ENCODE results near the gene WRNIP1. TPM values are rescaled to one million over a fixed set of nuclear protein-coding genes. Genes with fewer than 3 reads are reported as not detected.

The WRNIP1 gene
- total RNA-seq, 1 experiment from 2014 or later, result 36.3 TPM

GRCh38 chr6:2809015-2809414 lies 43.8 kb downstream of the WRNIP1 start (continued):
- TF ChIP-seq MAX (CRISPR knock-in tag; IDR thresholded peaks at IDR 0.05), result no peak

GRCh38 chr6:2810092-2810671 lies 45.0 kb downstream of the WRNIP1 start:
- Mint-ChIP-seq H3K9me3 (peaks cover under 1% of the 10 kb centered on the region; the same call in 1 of the 2 replicates), H3K36me3 (no peaks in the 10 kb centered on the region), H3K4me1 (no peaks in the 10 kb centered on the region), H3K27me3 (ENCODE audit: low read depth) (no peaks in the 10 kb centered on the region), H3K4me3 (no peak overlapping the region), H3K27ac (no peak overlapping the region)
- TF ChIP-seq ESRRA (CRISPR knock-in tag; IDR thresholded peaks at IDR 0.05; ENCODE audit: borderline replicate concordance), result no peak
- no peak for TF ChIP-seq SP1 (CRISPR knock-in tag; conservative IDR thresholded peaks at IDR 0.05)
- no peak for TF ChIP-seq ATF6 (CRISPR knock-in tag; IDR thresholded peaks at IDR 0.05)
- TF ChIP-seq TEAD4 (CRISPR knock-in tag; IDR thresholded peaks at IDR 0.05), result no peak
- no peak for TF ChIP-seq FOXJ3 (CRISPR knock-in tag; IDR thresholded peaks at IDR 0.05; ENCODE audit: borderline replicate concordance)
- no peak for TF ChIP-seq ATF2 (CRISPR knock-in tag; IDR thresholded peaks at IDR 0.05; ENCODE audit: borderline replicate concordance, low read depth)
- TF ChIP-seq NR3C1 (CRISPR knock-in tag; conservative IDR thresholded peaks at IDR 0.05; ENCODE audit: low read depth), result no peak
- TF ChIP-seq ZNF232 (CRISPR knock-in tag; IDR thresholded peaks at IDR 0.05), result no peak
- TF ChIP-seq SMAD4 (CRISPR knock-in tag; IDR thresholded peaks at IDR 0.05), result no peak
- no peak for TF ChIP-seq SOX15 (CRISPR knock-in tag; IDR thresholded peaks at IDR 0.05)
- no peak for TF ChIP-seq ZSCAN18 (CRISPR knock-in tag; IDR thresholded peaks at IDR 0.05)
- no peak for TF ChIP-seq TCF7 (CRISPR knock-in tag; IDR thresholded peaks at IDR 0.05; ENCODE audit: low read depth)
- no peak for ATAC-seq
- ChIA-PET POLR2A (no interaction called here), CTCF (no interaction called here)
- no peak for DNase-seq (ENCODE audit: low spot score)

GRCh38 chr6:2812695-2813094 lies 47.5 kb downstream of the WRNIP1 start:
- Mint-ChIP-seq H3K4me1 (no peaks in the 10 kb centered on the region), H3K27me3 (ENCODE audit: low read depth) (no peaks in the 10 kb centered on the region), H3K9me3 (peaks cover 23% of the 10 kb centered on the region), H3K27ac (no peak overlapping the region), H3K36me3 (peaks cover 14% of the 10 kb centered on the region), H3K4me3 (no peak overlapping the region)
- CTCF ChIA-PET, result no interaction called here
- TF ChIP-seq HMGA2 (CRISPR knock-in tag; IDR thresholded peaks at IDR 0.05) (no peak), CTCF (IDR thresholded peaks at IDR 0.05) (no peak), MXD4 (CRISPR knock-in tag; IDR thresholded peaks at IDR 0.05; ENCODE audit: borderline replicate concordance) (no peak), JAZF1 (CRISPR knock-in tag; IDR thresholded peaks at IDR 0.05) (no peak), IRF2 (CRISPR knock-in tag; IDR thresholded peaks at IDR 0.05; ENCODE audit: borderline replicate concordance, low read depth) (no peak), TCF7 (CRISPR knock-in tag; IDR thresholded peaks at IDR 0.05; ENCODE audit: low read depth) (no peak), EMX1 (CRISPR knock-in tag; IDR thresholded peaks at IDR 0.05) (no peak), ZBTB21 (CRISPR knock-in tag; IDR thresholded peaks at IDR 0.05; ENCODE audit: borderline replicate concordance) (no peak), ESRRA (CRISPR knock-in tag; IDR thresholded peaks at IDR 0.05; ENCODE audit: borderline replicate concordance) (no peak), GRHL2 (CRISPR knock-in tag; IDR thresholded peaks at IDR 0.05; ENCODE audit: insufficient replicate concordance, severe bottlenecking) (no peak), MAX (CRISPR knock-in tag; IDR thresholded peaks at IDR 0.05) (no peak), ZBTB43 (CRISPR knock-in tag; IDR thresholded peaks at IDR 0.05) (no peak), SMAD4 (CRISPR knock-in tag; IDR thresholded peaks at IDR 0.05) (no peak)
- ATAC-seq (no peak), DNase-seq (ENCODE audit: low spot score) (no peak)
- POLR2A ChIA-PET, result interaction anchor here (0.6 kb wide), 2 partner anchors 142 to 1221 kb away, joined by 3 read pairs; no protein-coding TSS in a partner anchor

Measured in WTC11 (cell line).